GM19324 (cell line): Measurements from ENCODE around the gene MTCL1.
A peak's percentile ranks its signal among the peaks of the same experiment; 100 is the strongest.

ENCODE experiments used
- ATAC-seq: cut with Tn5 transposase; IDR thresholded peaks from one replicate; pipeline ENCODE4 v1.9.1; 2021; ENCODE audit warnings: mild to moderate bottlenecking, moderate library complexity; ENCODE audit not compliant: unreplicated experiment, low FRiP score

The MTCL1 gene

GRCh38 chr18:8705238-8705960, at the start of gene MTCL1:
MTCL1 (plus strand) TSS chr18:8705556; CDS start chr18:8705661, 105 bp downstream.
- ATAC-seq: peak; percentile 42

- ATAC-seq: no peak
Observed at GRCh38 chr18:8656232-8656631, 49.1 kb upstream of the MTCL1 start.

GRCh38 chr18:8657050-8657820, 48.1 kb upstream of the MTCL1 start:
- no peak for ATAC-seq

GRCh38 chr18:8657873-8658470, 47.4 kb upstream of the MTCL1 start:
- no peak for ATAC-seq

- no peak for ATAC-seq
Observed at GRCh38 chr18:8658858-8659485, 46.4 kb upstream of the MTCL1 start.

- ATAC-seq: no peak
Observed at GRCh38 chr18:8659609-8660242, 45.6 kb upstream of the MTCL1 start.

- no peak for ATAC-seq
Observed at GRCh38 chr18:8660316-8660715, 45.0 kb upstream of the MTCL1 start.

GRCh38 chr18:8661754-8662559, 43.4 kb upstream of the MTCL1 start:
- no peak for ATAC-seq

GRCh38 chr18:8662560-8663255, 42.6 kb upstream of the MTCL1 start:
- no peak for ATAC-seq

GRCh38 chr18:8667846-8668245, 37.5 kb upstream of the MTCL1 start:
- ATAC-seq: no peak

GRCh38 chr18:8668381-8668780, 37.0 kb upstream of the MTCL1 start:
- no peak for ATAC-seq

- no peak for ATAC-seq
Observed at GRCh38 chr18:8669571-8669970, 35.8 kb upstream of the MTCL1 start.

- peak; percentile 82 for ATAC-seq
Observed at GRCh38 chr18:8673256-8674209, 31.8 kb upstream of the MTCL1 start.

GRCh38 chr18:8675057-8675456, 30.3 kb upstream of the MTCL1 start:
- ATAC-seq: no peak

- ATAC-seq: peak; percentile 79
Observed at GRCh38 chr18:8681196-8681595, 24.2 kb upstream of the MTCL1 start.

- ATAC-seq: no peak
Observed at GRCh38 chr18:8684577-8684976, 20.8 kb upstream of the MTCL1 start.

- no peak for ATAC-seq
Observed at GRCh38 chr18:8685141-8685913, 20.0 kb upstream of the MTCL1 start.

GRCh38 chr18:8685914-8686216, 19.5 kb upstream of the MTCL1 start:
- no peak for ATAC-seq
